HepG2 (cell line): ENCODE data around the gene ADCY9. TPM values are rescaled to one million over a fixed set of nuclear protein-coding genes. Genes with fewer than 3 reads are reported as not detected.

ENCODE experiments used
- ATAD3A ChIP-seq: sonication (generic); formaldehyde crosslinking; IDR thresholded peaks from 2 replicates; pipeline ENCODE4 v1.4.0; 2020; ENCODE audit warnings: missing genetic modification reagents
- FOSL1 ChIP-seq: sonication (generic); formaldehyde crosslinking; IDR thresholded peaks from 2 replicates; pipeline ENCODE4 v1.9.0; 2021; ENCODE audit warnings: missing genetic modification reagents, borderline replicate concordance
- HOXD1 ChIP-seq: sonication (generic); formaldehyde crosslinking; IDR thresholded peaks from 2 replicates; pipeline ENCODE4 v1.5.0; 2020; ENCODE audit warnings: missing genetic modification reagents
- JDP2 ChIP-seq: sonication (generic); formaldehyde crosslinking; IDR thresholded peaks from 2 replicates; pipeline ENCODE4 v1.8.1; 2022; ENCODE audit warnings: missing genetic modification reagents, borderline replicate concordance
- MIXL1 ChIP-seq: IDR thresholded peaks from 2 replicates; pipeline ENCODE4 v1.6.1; 2016
- NR3C1 ChIP-seq: sonication (generic); formaldehyde crosslinking; IDR thresholded peaks from 2 replicates; pipeline ENCODE4 v1.4.0; 2020; ENCODE audit warnings: missing genetic modification reagents
- NRL ChIP-seq: sonication (generic); formaldehyde crosslinking; IDR thresholded peaks from 2 replicates; pipeline ENCODE4 v1.5.0; 2020; ENCODE audit warnings: missing genetic modification reagents, mild to moderate bottlenecking, moderate library complexity, borderline replicate concordance
- RBM39 ChIP-seq: fragments of 200-400 bp; formaldehyde crosslinking; IDR thresholded peaks from one replicate; pipeline ENCODE4 v1.6.1; 2018; ENCODE audit warnings: antibody characterized with exemption, mild to moderate bottlenecking, low read depth, low read length; ENCODE audit not compliant: poor library complexity, severe bottlenecking
- RXRA ChIP-seq: sonication (generic); formaldehyde crosslinking; IDR thresholded peaks from 2 replicates; pipeline ENCODE4 v1.5.1; 2020; ENCODE audit warnings: missing genetic modification reagents
- THAP7 ChIP-seq: sonication (generic); formaldehyde crosslinking; IDR thresholded peaks from 2 replicates; pipeline ENCODE4 v1.8.1; 2023; ENCODE audit warnings: mild to moderate bottlenecking, missing genetic modification reagents
- TIGD3 ChIP-seq: sonication (generic); formaldehyde crosslinking; IDR thresholded peaks from 2 replicates; pipeline ENCODE4 v1.5.1; 2020; ENCODE audit warnings: mild to moderate bottlenecking, missing genetic modification reagents, borderline replicate concordance
- ZBTB33 ChIP-seq: sonication (generic); formaldehyde crosslinking; IDR thresholded peaks from 2 replicates; pipeline ENCODE4 v1.4.0; 2020; ENCODE audit warnings: missing genetic modification reagents
- ZFP36L1 ChIP-seq: sonication (generic); formaldehyde crosslinking; IDR thresholded peaks from 2 replicates; pipeline ENCODE4 v1.8.0; 2022; ENCODE audit warnings: mild to moderate bottlenecking, missing genetic modification reagents, moderate library complexity
- ZNF292 ChIP-seq: sonication (generic); formaldehyde crosslinking; IDR thresholded peaks from 2 replicates; pipeline ENCODE4 v1.8.1; 2022; ENCODE audit warnings: mild to moderate bottlenecking, low read depth, missing genetic modification reagents, borderline replicate concordance
- ZNF547 ChIP-seq: sonication (generic); formaldehyde crosslinking; IDR thresholded peaks from 2 replicates; pipeline ENCODE4 v1.5.1; 2020; ENCODE audit warnings: mild to moderate bottlenecking, missing genetic modification reagents
- ZNF660 ChIP-seq: sonication (generic); formaldehyde crosslinking; IDR thresholded peaks from 2 replicates; pipeline ENCODE4 v1.5.1; 2020; ENCODE audit warnings: mild to moderate bottlenecking, low read depth, missing genetic modification reagents, borderline replicate concordance
- ZNF691 ChIP-seq: sonication (generic); formaldehyde crosslinking; IDR thresholded peaks from 2 replicates; pipeline ENCODE4 v1.4.0; 2020; ENCODE audit warnings: missing genetic modification reagents, low read depth, mild to moderate bottlenecking, borderline replicate concordance
- ZNF773 ChIP-seq: sonication (generic); formaldehyde crosslinking; IDR thresholded peaks from 2 replicates; pipeline ENCODE4 v1.4.0; 2020; ENCODE audit warnings: missing genetic modification reagents, borderline replicate concordance
- ZSCAN21 ChIP-seq: sonication (generic); formaldehyde crosslinking; IDR thresholded peaks from 2 replicates; pipeline ENCODE4 v1.8.0; 2022; ENCODE audit warnings: mild to moderate bottlenecking, missing genetic modification reagents, moderate library complexity, borderline replicate concordance
- ZXDC ChIP-seq: sonication (generic); formaldehyde crosslinking; IDR thresholded peaks from 2 replicates; pipeline ENCODE4 v1.5.0; 2020; ENCODE audit warnings: mild to moderate bottlenecking, missing genetic modification reagents
- polyA plus RNA-seq, 8 experiments: library from polyadenylated mRNA; depleted of rRNA in 3 of 8; stranded (reverse) in 7 of 8; unstranded in 1 of 8; fragments of >200 nt; fragmentation: Illumina TruSeq in 4 of 8; extraction: Trizol in 4 of 8; gene quantifications; 2 replicates each; pipeline versions ENCODE4 v1.2.1 to v1.2.3, GENCODE V29; 2011 to 2016; ENCODE audit warnings: low read depth in 4 of 8, missing spikeins in 1 of 8, mixed read lengths in 1 of 8; ENCODE audit not compliant: insufficient read depth in 1 of 8
- total RNA-seq, 5 experiments: library from RNA; depleted of rRNA; stranded (reverse); fragments of >200 nt; fragmentation: Illumina TruSeq; extraction: Trizol; gene quantifications; 2 replicates each; pipeline ENCODE4 v1.2.3, GENCODE V29; 2016; ENCODE audit warnings: low read depth in 1 of 5

The ADCY9 gene
- total and polyA plus RNA-seq, 2 of the 13 experiments (the other 11 are each of a cell fraction or from before 2014, with no cell fraction given): 11.2 to 13.9 TPM

GRCh38 chr16:4114257-4115208 lies 1.7 kb downstream of the ADCY9 start (continued):
- no peak for TF ChIP-seq ZNF660
- TF ChIP-seq ZNF292 (CRISPR knock-in tag): peak; percentile 70; the same call in 1 of the 2 replicates
- TF ChIP-seq FOSL1: no peak; the same call in 1 of the 2 replicates
- no peak for TF ChIP-seq NRL (CRISPR knock-in tag)
- no peak for TF ChIP-seq ZNF691 (CRISPR knock-in tag)
- no peak for TF ChIP-seq MIXL1 (CRISPR knock-in tag)
- no peak for TF ChIP-seq HOXD1 (CRISPR knock-in tag)
- TF ChIP-seq ZBTB33 (CRISPR knock-in tag): no peak
- 0 out of 2 replicates have a peak, but pooled peaks have one; percentile 17 for TF ChIP-seq ZXDC
- no peak for TF ChIP-seq ZNF773 (CRISPR knock-in tag)
- TF ChIP-seq ATAD3A (CRISPR knock-in tag): no peak
- no peak for TF ChIP-seq ZNF547 (CRISPR knock-in tag)
- TF ChIP-seq RBM39: no peak
- TF ChIP-seq NR3C1 (CRISPR knock-in tag): no peak
- TF ChIP-seq JDP2: no peak
- TF ChIP-seq RXRA (CRISPR knock-in tag): 0 out of 2 replicates have a peak, but pooled peaks have one; percentile 9
- TF ChIP-seq THAP7 (CRISPR knock-in tag): no peak
- no peak for TF ChIP-seq ZFP36L1 (CRISPR knock-in tag)
- TF ChIP-seq TIGD3 (CRISPR knock-in tag): 0 out of 2 replicates have a peak, but pooled peaks have one; percentile 24
- no peak for TF ChIP-seq ZSCAN21 (CRISPR knock-in tag)
